K562 (cell line): ENCODE results near the gene DOCK7. TPM values are rescaled to one million over a fixed set of nuclear protein-coding genes. Genes with fewer than 3 reads are reported as not detected.

Experiments
- ATAC-seq: fragments of 200-7000 bp; cut with Tn5 transposase; 3 replicates; pipeline ENCODE4 v1.9.1; 2020; ENCODE audit warnings: moderate library complexity
- BruUV-seq: library from RNA; stranded (reverse); fragments of 400-500 nt; replicated peaks from 2 replicates; lab custom pipeline; 2021; lab: Mats Ljungman, UMichigan
- CTCF ChIA-PET: fragments of 300-600 bp; formaldehyde crosslinking; extraction: SDS; loops from one replicate; lab custom pipeline; 2021; ENCODE audit warnings: low intra/inter-chr PET ratio; lab: Yijun Ruan, JAX
- POLR2A ChIA-PET: fragments of 300-600, 350-650 bp; sonication (Branson Sonifier 250); formaldehyde crosslinking; extraction: SDS; loops from one replicate; lab custom pipeline; 2021; ENCODE audit warnings: antibody characterized with exemption, inconsistent platforms; lab: Yijun Ruan, JAX
- DNase-seq, 4 experiments: peaks; one replicate each; pipeline versions ENCODE4 v3.0.0 to v3.0.0-alpha.2; 2011 to 2018; ENCODE audit warnings: low spot score in 3 of 4, mixed read lengths in 3 of 4; ENCODE audit errors: extremely low read depth in 1 of 4
- FAIRE-seq: peaks from 2 replicates; lab custom pipeline; 2011; peaks lifted over from hg19 to GRCh38; lab: Jason Lieb, UNC
- H2AFZ ChIP-seq: 2 replicates; pipeline ENCODE4 v1.6.0; 2011; ENCODE audit warnings: low read depth, low read length, control low read depth, inconsistent platforms
- H3K27ac ChIP-seq: fragments of 200-600 bp; 3 replicates; pipeline ENCODE4 v1.8.0; 2011; ENCODE audit warnings: low read depth, mild to moderate bottlenecking, control low read depth, inconsistent platforms, low read length, moderate library complexity, mixed read lengths; ENCODE audit errors: extremely low read depth
- H3K27me3 ChIP-seq, 2 experiments: fragments of 300-600 bp in 1 of 2; 2 replicates in 1 of 2; 3 replicates in 1 of 2; pipeline versions ENCODE4 v1.6.0 to v1.8.0; 2011; ENCODE audit warnings: inconsistent platforms in 2 of 2, low read length in 2 of 2, mild to moderate bottlenecking in 1 of 2, mixed read lengths in 1 of 2, moderate library complexity in 1 of 2; ENCODE audit not compliant: control insufficient read depth in 2 of 2, insufficient read depth in 2 of 2
- H3K36me3 ChIP-seq: fragments of 300-600 bp; 3 replicates; pipeline ENCODE4 v1.8.0; 2011; ENCODE audit warnings: mild to moderate bottlenecking, low read length, inconsistent platforms; ENCODE audit not compliant: control insufficient read depth, insufficient read depth
- H3K4me1 ChIP-seq, 2 experiments: fragments of 200-600 bp in 1 of 2; replicated peaks in 1 of 2; 2 replicates in 1 of 2; 3 replicates in 1 of 2; pipeline versions ENCODE4 v1.5.1 to v1.8.0; 2011; ENCODE audit warnings: inconsistent platforms in 2 of 2, low read length in 2 of 2, mild to moderate bottlenecking in 1 of 2, mixed read lengths in 1 of 2, moderate library complexity in 1 of 2; ENCODE audit not compliant: control insufficient read depth in 2 of 2, insufficient read depth in 2 of 2
- H3K4me2 ChIP-seq: 2 replicates; pipeline ENCODE4 v1.6.1; 2011; ENCODE audit warnings: low read length, control low read depth, inconsistent platforms, mixed read lengths; ENCODE audit not compliant: insufficient read depth
- H3K4me3 ChIP-seq: fragments of 200-600 bp; sonication (generic), shearing (Covaris generic); 2 replicates; pipeline ENCODE4 v1.5.1; 2016; ENCODE audit warnings: control low read depth, inconsistent platforms
- H3K79me2 ChIP-seq: fragments of 200-600 bp; 3 replicates; pipeline ENCODE4 v1.8.0; 2011; ENCODE audit warnings: low read length, inconsistent platforms; ENCODE audit not compliant: control insufficient read depth, insufficient read depth
- H3K9ac ChIP-seq, 2 experiments: 2 replicates each; pipeline versions ENCODE4 v1.6.0 to v1.6.1; 2011; ENCODE audit warnings: low read depth in 2 of 2, low read length in 2 of 2, control low read depth in 1 of 2, inconsistent platforms in 1 of 2, mild to moderate bottlenecking in 1 of 2, mixed read lengths in 1 of 2; ENCODE audit not compliant: insufficient read depth in 1 of 2
- H3K9me1 ChIP-seq: one replicate; pipeline ENCODE4 v1.6.0; 2011; ENCODE audit warnings: inconsistent platforms, mild to moderate bottlenecking, low read length, moderate library complexity; ENCODE audit not compliant: control insufficient read depth, insufficient read depth
- H3K9me3 ChIP-seq: replicated peaks from 2 replicates; pipeline ENCODE4 v1.5.1; 2011; ENCODE audit warnings: low read depth, low read length, inconsistent platforms; ENCODE audit not compliant: control insufficient read depth, insufficient read depth
- H4K20me1 ChIP-seq: replicated peaks from 2 replicates; pipeline ENCODE4 v1.6.1; 2011; ENCODE audit warnings: low read length, inconsistent platforms, mixed read lengths; ENCODE audit not compliant: control insufficient read depth, insufficient read depth
- ARNT ChIP-seq, 2 experiments: fragments of 450-650 bp; IDR thresholded peaks; 2 replicates each; pipeline ENCODE4 v1.6.1; 2016; ENCODE audit warnings: mild to moderate bottlenecking in 1 of 2
- BMI1 ChIP-seq: fragments of 150-350 bp; IDR thresholded peaks from 2 replicates; pipeline ENCODE4 v1.6.1; 2014; ENCODE audit warnings: low read length
- CC2D1A ChIP-seq: fragments of 450-650 bp; IDR thresholded peaks from 2 replicates; pipeline ENCODE4 v1.6.1; 2017; ENCODE audit warnings: mild to moderate bottlenecking
- CHD4 ChIP-seq: fragments of 200-600 bp; sonication (generic); IDR thresholded peaks from 3 replicates; pipeline ENCODE4 v1.6.1; 2012; ENCODE audit warnings: low read depth, mild to moderate bottlenecking, mixed read lengths, low read length, inconsistent platforms; ENCODE audit not compliant: insufficient read depth, insufficient replicate concordance, poor library complexity, severe bottlenecking
- ELF1 ChIP-seq: fragments of 200-800 bp; sonication (Bioruptor generic); IDR thresholded peaks from 2 replicates; pipeline ENCODE4 v1.6.1; 2016; ENCODE audit warnings: missing genetic modification characterization, missing compliant biosample characterization
- ETS2 ChIP-seq: IDR thresholded peaks from 2 replicates; pipeline ENCODE4 v1.6.1; 2016; ENCODE audit warnings: borderline replicate concordance, missing genetic modification characterization, mild to moderate bottlenecking, moderate library complexity, missing compliant biosample characterization; ENCODE audit not compliant: poor library complexity, severe bottlenecking
- GATAD2A ChIP-seq: fragments of 450-650 bp; IDR thresholded peaks from 2 replicates; pipeline ENCODE4 v1.6.1; 2017
- HMG20A ChIP-seq: fragments of 450-650 bp; formaldehyde crosslinking; conservative IDR thresholded peaks from 2 replicates; pipeline ENCODE4 v1.4.0; 2020; ENCODE audit warnings: mild to moderate bottlenecking, mixed read lengths
- HNRNPUL1 ChIP-seq: fragments of 200-400 bp; formaldehyde crosslinking; IDR thresholded peaks from 2 replicates; pipeline ENCODE4 v1.6.1; 2017; ENCODE audit warnings: low read length
- KDM5B ChIP-seq: fragments of 200-600 bp; sonication (generic); IDR thresholded peaks from 2 replicates; pipeline ENCODE4 v1.6.1; 2012; ENCODE audit warnings: low read depth, mild to moderate bottlenecking, moderate library complexity, low read length, control low read depth, inconsistent platforms; ENCODE audit not compliant: insufficient replicate concordance
- NUFIP1 ChIP-seq: fragments of 450-650 bp; IDR thresholded peaks from 2 replicates; pipeline ENCODE4 v1.6.1; 2018; ENCODE audit not compliant: partially characterized antibody
- PHB2 ChIP-seq: fragments of 450-650 bp; IDR thresholded peaks from 2 replicates; pipeline ENCODE4 v1.6.1; 2017; ENCODE audit warnings: low read depth
- RBM25 ChIP-seq: fragments of 200-400 bp; formaldehyde crosslinking; IDR thresholded peaks from 2 replicates; pipeline ENCODE4 v1.6.1; 2018; ENCODE audit warnings: low read length, low read depth, moderate library complexity; ENCODE audit not compliant: severe bottlenecking
- SREBF2 ChIP-seq: sonication (generic); formaldehyde crosslinking; IDR thresholded peaks from 2 replicates; pipeline ENCODE4 v1.4.0; 2020; ENCODE audit warnings: mild to moderate bottlenecking, missing genetic modification reagents
- THRAP3 ChIP-seq: fragments of 450-650 bp; IDR thresholded peaks from 2 replicates; pipeline ENCODE4 v1.6.1; 2016; ENCODE audit warnings: mild to moderate bottlenecking, inconsistent platforms, borderline replicate concordance
- ZBTB1 ChIP-seq: sonication (generic); formaldehyde crosslinking; IDR thresholded peaks from 2 replicates; pipeline ENCODE4 v1.8.1; 2023; ENCODE audit warnings: missing genetic modification reagents, low read depth, mild to moderate bottlenecking, borderline replicate concordance
- ZNF197 ChIP-seq: fragments of 200-800 bp; sonication (Bioruptor generic); IDR thresholded peaks from 2 replicates; pipeline ENCODE4 v1.6.1; 2016; ENCODE audit warnings: low read depth, missing genetic modification characterization, missing compliant biosample characterization
- ZNF354B ChIP-seq: fragments of 250-450 bp; sonication (Bioruptor Pico); IDR thresholded peaks from 2 replicates; pipeline ENCODE4 v1.4.0; 2020
- ZNF589 ChIP-seq: fragments of 200-800 bp; sonication (Bioruptor generic); IDR thresholded peaks from 2 replicates; pipeline ENCODE4 v1.6.1; 2016; ENCODE audit warnings: low read depth, missing genetic modification characterization, missing compliant biosample characterization
- WGBS: fragments of 100-300 bp; shearing (Covaris generic); methylation state at CpG from one replicate; pipeline ENCODE4 v1.1.6; 2016; ENCODE audit warnings: low coverage, mixed read lengths; ENCODE audit not compliant: insufficient coverage; ENCODE audit errors: missing lambda C conversion rate; 5-methylcytosine and 5-hydroxymethylcytosine counted together
- in situ Hi-C: fragments of 300-500 bp; cut with MboI; formaldehyde crosslinking; loops from 4 replicates; pipeline ENCODE4 v1.15.0; 2018; ENCODE audit warnings: inconsistent platforms, mixed read lengths
- intact Hi-C: fragments of 100-400 bp; cut with micrococcal nuclease; formaldehyde crosslinking; loops from 2 replicates; pipeline ENCODE4 v1.14.2; 2022
- polyA plus RNA-seq, 8 experiments: library from polyadenylated mRNA; depleted of rRNA in 4 of 8; stranded (reverse) in 5 of 8; unstranded in 3 of 8; fragments of >200 nt; fragmentation: Nextera tagmentation in 2 of 8; fragmentation: Illumina TruSeq in 1 of 8; extraction: Ambion mirVana in 2 of 8; extraction: Trizol in 1 of 8; gene quantifications; 2 replicates each; pipeline versions ENCODE4 v1.2.1 to v1.2.3, GENCODE V29; 2011 to 2014; ENCODE audit warnings: inconsistent platforms in 1 of 8, missing spikeins in 1 of 8
- total RNA-seq, 7 experiments: library from RNA; depleted of rRNA in 6 of 7; stranded (reverse); fragments of >200 nt in 6 of 7; fragmentation: Illumina TruSeq in 2 of 7; extraction: Trizol in 2 of 7; gene quantifications; 2 replicates each; pipeline versions ENCODE4 v1.2.1 to v1.2.3, GENCODE V29; 2011 to 2021; ENCODE audit warnings: low replicate concordance in 1 of 7
- TF ChIP-seq, protein P1 (sequence below), 2 experiments: fragments of 250-450 bp in 1 of 2; fragments of 450-650 bp in 1 of 2; sonication (Bioruptor Pico) in 1 of 2; IDR thresholded peaks; 2 replicates each; pipeline versions ENCODE4 v1.6.1 to v1.8.0; 2016 to 2021; ENCODE audit warnings: mild to moderate bottlenecking in 2 of 2, moderate library complexity in 2 of 2, missing compliant biosample characterization in 1 of 2, missing genetic modification characterization in 1 of 2

The DOCK7 gene
- total and polyA plus RNA-seq, 9 of the 15 experiments (the other 6 are each of a cell fraction or from before 2014, with no cell fraction given) = 4.9 to 35.1 (median 12.6) TPM

DNA sequence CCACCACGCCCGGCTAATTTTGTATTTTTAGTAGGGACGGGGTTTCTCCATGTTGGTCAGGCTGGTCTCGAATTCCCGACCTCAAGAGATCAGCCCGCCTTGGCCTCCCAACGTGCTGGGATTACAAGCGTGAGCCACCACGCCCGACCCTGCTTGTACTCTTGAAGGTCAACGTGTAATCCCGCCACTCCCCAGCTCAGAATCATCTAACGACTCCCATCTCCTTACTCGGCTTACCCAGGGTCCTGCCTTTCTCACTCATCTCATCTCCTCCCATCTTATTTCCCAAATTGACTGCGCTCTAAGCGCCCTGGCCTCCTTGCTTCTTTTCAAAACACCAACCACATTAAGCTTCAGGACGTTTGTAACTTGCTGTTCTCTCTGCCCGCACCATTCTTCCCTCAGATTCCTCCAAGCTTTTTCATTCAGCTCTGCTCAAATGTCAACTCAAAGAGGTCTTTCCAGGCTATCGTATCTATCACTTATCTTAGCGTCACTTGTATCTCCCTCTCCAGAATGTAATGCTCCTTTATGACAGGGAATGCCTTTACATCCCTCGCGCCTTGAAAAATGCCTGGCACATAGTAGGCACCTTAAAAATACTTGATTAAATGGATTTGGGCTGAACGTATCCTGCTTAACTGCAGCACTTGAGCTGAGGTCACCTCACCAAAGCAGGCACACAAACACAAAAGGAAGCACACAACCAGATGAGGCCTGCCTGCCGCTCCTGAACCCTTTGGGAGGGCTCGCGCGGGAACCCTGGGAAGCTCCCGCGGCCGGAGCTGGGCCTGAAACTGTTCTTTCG, 252.8 kb downstream of the DOCK7 start:
- Histone ChIP-seq H4K20me1 (peaks cover 6% of the 10 kb centered on the region; the same call in 1 of the 2 replicates), H3K9ac (peak overlapping the region; percentile 97 to 99), H3K27ac (peak overlapping the region; percentile 97), H3K4me2 (peak overlapping the region; percentile 92), H3K27me3 (peaks cover 0 to 5% of the 10 kb centered on the region in 2 experiments; a peak in 1 of 5 replicates), H2AFZ (peak overlapping the region; percentile 81), H3K9me3 (no peaks in the 10 kb centered on the region), H3K9me1 (no peaks in the 10 kb centered on the region), H3K36me3 (peaks cover 4% of the 10 kb centered on the region; the same call in 2 of the 3 replicates), H3K4me1 (peaks cover 2 to 17% of the 10 kb centered on the region in 2 experiments; a peak in 4 of 5 replicates), H3K4me3 (peak overlapping the region; percentile 89), H3K79me2 (peaks cover 43% of the 10 kb centered on the region)
- ChIA-PET CTCF (no interaction called here), POLR2A (interaction anchor here (0.6 to 2.9 kb wide), 14 partner anchors 8 to 1315 kb away, joined by 3 to 12 read pairs (median 3); no protein-coding TSS in a partner anchor)
- FAIRE-seq = peak; percentile 15
- WGBS = 35% methylated on average over 28 of the region's 31 CpGs
- BruUV-seq = TSS peak; percentile 91
- peak; percentile 1 for ATAC-seq
- DNase-seq = peak in 2 of 4 experiments; percentile 16 to 25
- intact Hi-C loops (loop anchor here (5.0 kb wide), 1 partner anchor 1383 kb away; no protein-coding TSS in a partner anchor), in situ Hi-C loops (no loop called here)
- TF ChIP-seq ARNT (IDR thresholded peaks at IDR 0.05) = 0 out of 4 replicates have a peak, but pooled peaks of 1 of the 2 experiments have one; percentile 18
- TF ChIP-seq CC2D1A = 0 out of 2 replicates have a peak, but pooled peaks have one; percentile 17
- no peak for TF ChIP-seq ETS2
- peak; percentile 53 for TF ChIP-seq NUFIP1
- TF ChIP-seq ZBTB1 (CRISPR knock-in tag) = peak; percentile 51; the same call in 1 of the 2 replicates
- TF ChIP-seq RBM25 = no peak
- no peak for TF ChIP-seq CHD4
- TF ChIP-seq KDM5B = peak; percentile 6
- TF ChIP-seq, protein P1, sequence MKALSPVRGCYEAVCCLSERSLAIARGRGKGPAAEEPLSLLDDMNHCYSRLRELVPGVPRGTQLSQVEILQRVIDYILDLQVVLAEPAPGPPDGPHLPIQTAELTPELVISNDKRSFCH (CRISPR knock-in tag; IDR thresholded peaks at IDR 0.05) = no peak
- TF ChIP-seq, protein P1 (tag; IDR thresholded peaks at IDR 0.05) = peak; percentile 38; the same call in 1 of the 2 replicates
- TF ChIP-seq HNRNPUL1 = no peak
- TF ChIP-seq THRAP3 = 0 out of 2 replicates have a peak, but pooled peaks have one; percentile 10
- TF ChIP-seq ZNF197 (CRISPR knock-in tag) = 0 out of 2 replicates have a peak, but pooled peaks have one; percentile 11
- 0 out of 2 replicates have a peak, but pooled peaks have one; percentile 22 for TF ChIP-seq PHB2
- TF ChIP-seq ELF1 (tag) = peak; percentile 6; the same call in 1 of the 2 replicates
- TF ChIP-seq BMI1 = no peak
- 0 out of 2 replicates have a peak, but pooled peaks have one; percentile 21 for TF ChIP-seq SREBF2 (CRISPR knock-in tag)
- 0 out of 2 replicates have a peak, but pooled peaks have one; percentile 21 for TF ChIP-seq GATAD2A
- TF ChIP-seq ZNF354B = no peak
- no peak for TF ChIP-seq ZNF589 (CRISPR knock-in tag)
- TF ChIP-seq HMG20A (CRISPR knock-in tag) = no peak
